GM19238 (cell line): ENCODE data around the gene DLK1.

Experiments
- DNase-seq: peaks from one replicate; pipeline ENCODE4 v3.0.0; 2011; ENCODE audit warnings: low spot score; ENCODE audit not compliant: insufficient read length

Gene DLK1

GRCh38 chr14:100714258-100714892 is 12.3 kb upstream of the DLK1 start:
- no peak for DNase-seq

GRCh38 chr14:100715332-100715731 is 11.4 kb upstream of the DLK1 start:
- no peak for DNase-seq

GRCh38 chr14:100715803-100716202 is 10.9 kb upstream of the DLK1 start:
- DNase-seq, result no peak

- DNase-seq, result no peak
These were observed 9.3 kb upstream of the DLK1 start for GRCh38 chr14:100717386-100717785.

GRCh38 chr14:100719976-100720520 is 6.6 kb upstream of the DLK1 start:
- no peak for DNase-seq

- no peak for DNase-seq
These were observed 5.1 kb upstream of the DLK1 start for GRCh38 chr14:100721568-100721967.

- DNase-seq, result no peak
These were observed 4.3 kb upstream of the DLK1 start for GRCh38 chr14:100722367-100722766.

- no peak for DNase-seq
These were observed 3.4 kb upstream of the DLK1 start for GRCh38 chr14:100723135-100723829.

GRCh38 chr14:100723830-100724437 is 2.8 kb upstream of the DLK1 start:
- DNase-seq, result no peak

GRCh38 chr14:100724536-100724935 is 2.2 kb upstream of the DLK1 start:
- no peak for DNase-seq

GRCh38 chr14:100725587-100726387 is 905 bp upstream of the DLK1 start:
- no peak for DNase-seq

- no peak for DNase-seq
These were observed 587 bp downstream of the DLK1 start for GRCh38 chr14:100727086-100727872.

- no peak for DNase-seq
These were observed 1.2 kb downstream of the DLK1 start for GRCh38 chr14:100727873-100728240.

GRCh38 chr14:100728962-100729361 is 2.3 kb downstream of the DLK1 start:
- DNase-seq, result no peak

- DNase-seq, result no peak
These were observed 3.3 kb downstream of the DLK1 start for GRCh38 chr14:100729982-100730381.

GRCh38 chr14:100730581-100730980 is 3.9 kb downstream of the DLK1 start:
- DNase-seq, result no peak

GRCh38 chr14:100731011-100731670 is 4.4 kb downstream of the DLK1 start:
- DNase-seq, result no peak

- no peak for DNase-seq
These were observed 5.4 kb downstream of the DLK1 start for GRCh38 chr14:100731846-100732765.

- DNase-seq, result no peak
These were observed 6.0 kb downstream of the DLK1 start for GRCh38 chr14:100732766-100733100.
